Mucosa of rectum (tissue), 2 donors: ENCODE data around the gene PLAAT2.
"Not testable (repeated sequence)": the region's sequence is repeated elsewhere in the genome, so short reads cannot be mapped to it uniquely, and the experiment has no call there.

ENCODE experiments used
- H3K27ac ChIP-seq, 2 donors: one replicate each; pipeline ENCODE4 v1.7.0; 2013; ENCODE audit warnings: inconsistent platforms in 2 of 2, low read depth in 2 of 2, low read length in 2 of 2
- H3K27me3 ChIP-seq, 2 donors: one replicate each; pipeline ENCODE4 v1.7.0; 2013; ENCODE audit warnings: low read length in 2 of 2; ENCODE audit not compliant: control insufficient read depth in 2 of 2, insufficient read depth in 2 of 2
- H3K36me3 ChIP-seq, 2 donors: one replicate each; pipeline ENCODE4 v1.7.0; 2013; ENCODE audit warnings: low read length in 2 of 2; ENCODE audit not compliant: control insufficient read depth in 2 of 2, insufficient read depth in 2 of 2
- H3K4me1 ChIP-seq, 2 donors: one replicate each; pipeline ENCODE4 v1.7.0; 2013; ENCODE audit warnings: low read length in 2 of 2, mild to moderate bottlenecking in 1 of 2; ENCODE audit not compliant: control insufficient read depth in 2 of 2, insufficient read depth in 2 of 2
- H3K4me3 ChIP-seq, 2 donors: one replicate each; pipeline ENCODE4 v1.7.0; 2013; ENCODE audit warnings: low read length in 2 of 2
- H3K9ac ChIP-seq, 2 donors: one replicate each; pipeline ENCODE4 v1.7.0; 2013; ENCODE audit warnings: low read length in 2 of 2, low read depth in 1 of 2, mild to moderate bottlenecking in 1 of 2
- H3K9me3 ChIP-seq, 2 donors: one replicate each; pipeline ENCODE4 v1.7.0; 2013; ENCODE audit warnings: low read length in 2 of 2; ENCODE audit not compliant: control insufficient read depth in 2 of 2
- donor health status: healthy.
- donor health status: Normal muscosa, but diverticular disease.

Gene PLAAT2

GRCh38 chr11:63532799-63533475 is 30.2 kb downstream of the PLAAT2 start:
- Histone ChIP-seq H3K27me3 (no peaks in the 10 kb centered on the region), H3K36me3 (no peaks in the 10 kb centered on the region), H3K27ac (no peak overlapping the region), H3K4me3 (no peak overlapping the region), H3K9ac (no peak overlapping the region), H3K9me3 (no peaks in the 10 kb centered on the region), H3K4me1 (peaks cover 14 to 27% of the 10 kb centered on the region in 2 donors)

GRCh38 chr11:63532117-63532516 is 31.1 kb downstream of the PLAAT2 start:
- H3K36me3 ChIP-seq: no peaks in the 10 kb centered on the region
- H3K27me3 ChIP-seq: no peaks in the 10 kb centered on the region
- H3K27ac ChIP-seq: no peak overlapping the region
- no peak overlapping the region for H3K9ac ChIP-seq
- no peak overlapping the region for H3K4me3 ChIP-seq
- H3K4me1 ChIP-seq: peaks cover 8 to 19% of the 10 kb centered on the region in 2 donors
- H3K9me3 ChIP-seq: no peaks in the 10 kb centered on the region

GRCh38 chr11:63531074-63531792 is 31.9 kb downstream of the PLAAT2 start:
- Histone ChIP-seq H3K27ac (peak overlapping the region in 1 of 2 donors; percentile 43), H3K4me3 (peak overlapping the region in 1 of 2 donors; percentile 3), H3K4me1 (peaks cover 4 to 13% of the 10 kb centered on the region in 2 donors)
- not testable (repeated sequence) for H3K9me3 ChIP-seq, H3K27me3 ChIP-seq, H3K9ac ChIP-seq, H3K36me3 ChIP-seq

GRCh38 chr11:63530021-63530420 is 33.2 kb downstream of the PLAAT2 start:
- H3K27ac ChIP-seq: no peak overlapping the region
- H3K4me1 ChIP-seq: peaks cover 4 to 5% of the 10 kb centered on the region in 2 donors
- H3K27me3 ChIP-seq: no peaks in the 10 kb centered on the region
- no peak overlapping the region for H3K9ac ChIP-seq
- H3K9me3 ChIP-seq: no peaks in the 10 kb centered on the region
- no peak overlapping the region for H3K4me3 ChIP-seq
- no peaks in the 10 kb centered on the region for H3K36me3 ChIP-seq

GRCh38 chr11:63529373-63529772 is 33.8 kb downstream of the PLAAT2 start:
- not testable (repeated sequence) for H3K4me3 ChIP-seq, H3K9ac ChIP-seq, H3K4me1 ChIP-seq, H3K36me3 ChIP-seq, H3K9me3 ChIP-seq, H3K27me3 ChIP-seq, H3K27ac ChIP-seq

- not testable (repeated sequence) for H3K27me3 ChIP-seq, H3K4me1 ChIP-seq, H3K4me3 ChIP-seq, H3K9ac ChIP-seq, H3K36me3 ChIP-seq, H3K9me3 ChIP-seq, H3K27ac ChIP-seq
These were observed 34.4 kb downstream of the PLAAT2 start for GRCh38 chr11:63528729-63529278.

- not testable (repeated sequence) for H3K4me1 ChIP-seq, H3K9me3 ChIP-seq, H3K27me3 ChIP-seq, H3K27ac ChIP-seq, H3K9ac ChIP-seq, H3K36me3 ChIP-seq, H3K4me3 ChIP-seq
These were observed 35.0 kb downstream of the PLAAT2 start for GRCh38 chr11:63528156-63528555.

- Histone ChIP-seq H3K27ac (no peak overlapping the region), H3K36me3 (no peaks in the 10 kb centered on the region), H3K4me1 (peaks cover 3 to 4% of the 10 kb centered on the region in 2 donors), H3K9ac (no peak overlapping the region), H3K27me3 (no peaks in the 10 kb centered on the region), H3K4me3 (no peak overlapping the region), H3K9me3 (no peaks in the 10 kb centered on the region)
These were observed 35.5 kb downstream of the PLAAT2 start for GRCh38 chr11:63527667-63528066.

GRCh38 chr11:63523151-63523550 is 40.0 kb downstream of the PLAAT2 start:
- no peaks in the 10 kb centered on the region for H3K9me3 ChIP-seq
- H3K4me1 ChIP-seq: no peaks in the 10 kb centered on the region
- no peak overlapping the region for H3K27ac ChIP-seq
- H3K36me3 ChIP-seq: no peaks in the 10 kb centered on the region
- H3K27me3 ChIP-seq: no peaks in the 10 kb centered on the region
- no peak overlapping the region for H3K4me3 ChIP-seq
- H3K9ac ChIP-seq: no peak overlapping the region

GRCh38 chr11:63521896-63522295 is 41.3 kb downstream of the PLAAT2 start:
- H3K9ac ChIP-seq: no peak overlapping the region
- H3K36me3 ChIP-seq: no peaks in the 10 kb centered on the region
- no peaks in the 10 kb centered on the region for H3K4me1 ChIP-seq
- no peaks in the 10 kb centered on the region for H3K27me3 ChIP-seq
- H3K4me3 ChIP-seq: no peak overlapping the region
- H3K27ac ChIP-seq: no peak overlapping the region
- no peaks in the 10 kb centered on the region for H3K9me3 ChIP-seq
